ENCODE data around the gene TEX2. TPM values are rescaled to one million over a fixed set of nuclear protein-coding genes. Genes with fewer than 3 reads are reported as not detected.

The TEX2 gene
- total and polyA plus RNA-seq, 2 experiments from 2014 or later: 27.9 to 37.7 TPM

- H2AFZ ChIP-seq: no peak overlapping the region
- H3K36me3 ChIP-seq (replicated peaks; ENCODE audit: insufficient read depth, low read depth): no peaks in the 10 kb centered on the region
- no peak overlapping the region for H3K27ac ChIP-seq
- no peaks in the 10 kb centered on the region for H3K9me3 ChIP-seq (ENCODE audit: low read depth)
- H3K79me2 ChIP-seq: peaks cover 82% of the 10 kb centered on the region
- H3K4me2 ChIP-seq: no peak overlapping the region
- H3K4me1 ChIP-seq (ENCODE audit: insufficient read depth): peaks cover 12% of the 10 kb centered on the region
- H3K4me3 ChIP-seq: no peak overlapping the region
- H3K27me3 ChIP-seq: no peaks in the 10 kb centered on the region
- no peaks in the 10 kb centered on the region for H3K9me2 ChIP-seq (replicated peaks; ENCODE audit: insufficient read depth)
- TF ChIP-seq EZH2phosphoT487 (IDR thresholded peaks at IDR 0.05; ENCODE audit: low read depth, severe bottlenecking, unreplicated experiment) (no peak), CTCF (IDR thresholded peaks at IDR 0.05; ENCODE audit: poor library complexity) (no peak), EZH2 (IDR thresholded peaks at IDR 0.05; ENCODE audit: borderline replicate concordance) (no peak)
- DNase-seq (ENCODE audit: low spot score): no peak
- WGBS (ENCODE audit: low lambda C conversion rate, missing lambda C conversion rate): 70% methylated on average over 5 of the region's 5 CpGs
- H4K20me1 ChIP-seq (ENCODE audit: insufficient read depth, poor library complexity, severe bottlenecking): peaks cover 3% of the 10 kb centered on the region
Measured at GRCh38 chr17:64202683-64203344, 60.2 kb downstream of the TEX2 start.

GRCh38 chr17:64200080-64201032 lies 62.7 kb downstream of the TEX2 start:
- no peak for DNase-seq (ENCODE audit: low spot score)
- H3K36me3 ChIP-seq (replicated peaks; ENCODE audit: insufficient read depth, low read depth): no peaks in the 10 kb centered on the region
- H2AFZ ChIP-seq: no peak overlapping the region
- H4K20me1 ChIP-seq (ENCODE audit: insufficient read depth, poor library complexity, severe bottlenecking): peaks cover 3% of the 10 kb centered on the region
- H3K79me2 ChIP-seq: peaks cover 75% of the 10 kb centered on the region
- 78% methylated on average over 3 of the region's 3 CpGs for WGBS (ENCODE audit: low lambda C conversion rate, missing lambda C conversion rate)
- H3K4me3 ChIP-seq: no peak overlapping the region
- H3K27me3 ChIP-seq: no peaks in the 10 kb centered on the region
- H3K9me3 ChIP-seq (ENCODE audit: low read depth): peaks cover 7% of the 10 kb centered on the region
- H3K4me1 ChIP-seq (ENCODE audit: insufficient read depth): peaks cover 12% of the 10 kb centered on the region
- no peak overlapping the region for H3K27ac ChIP-seq
- peak overlapping the region; percentile 21 for H3K4me2 ChIP-seq
- H3K9me2 ChIP-seq (replicated peaks; ENCODE audit: insufficient read depth): no peaks in the 10 kb centered on the region
- TF ChIP-seq CTCF (IDR thresholded peaks at IDR 0.05; ENCODE audit: poor library complexity) (no peak), EZH2phosphoT487 (IDR thresholded peaks at IDR 0.05; ENCODE audit: low read depth, severe bottlenecking, unreplicated experiment) (no peak), EZH2 (IDR thresholded peaks at IDR 0.05; ENCODE audit: borderline replicate concordance) (no peak)

GRCh38 chr17:64198331-64199090 lies 64.5 kb downstream of the TEX2 start:
- Histone ChIP-seq H3K9me2 (replicated peaks; ENCODE audit: insufficient read depth) (no peaks in the 10 kb centered on the region), H3K79me2 (peaks cover 62% of the 10 kb centered on the region), H3K27me3 (no peaks in the 10 kb centered on the region), H2AFZ (no peak overlapping the region), H3K4me3 (no peak overlapping the region), H3K9me3 (ENCODE audit: low read depth) (peaks cover 7% of the 10 kb centered on the region), H3K27ac (no peak overlapping the region), H4K20me1 (ENCODE audit: insufficient read depth, poor library complexity, severe bottlenecking) (peaks cover 3% of the 10 kb centered on the region), H3K4me1 (ENCODE audit: insufficient read depth) (peaks cover 12% of the 10 kb centered on the region), H3K36me3 (replicated peaks; ENCODE audit: insufficient read depth, low read depth) (no peaks in the 10 kb centered on the region), H3K4me2 (no peak overlapping the region)
- 83% methylated on average over 5 of the region's 5 CpGs for WGBS (ENCODE audit: low lambda C conversion rate, missing lambda C conversion rate)
- DNase-seq (ENCODE audit: low spot score): no peak
- TF ChIP-seq EZH2 (IDR thresholded peaks at IDR 0.05; ENCODE audit: borderline replicate concordance): no peak
- no peak for TF ChIP-seq CTCF (IDR thresholded peaks at IDR 0.05; ENCODE audit: poor library complexity)
- TF ChIP-seq EZH2phosphoT487 (IDR thresholded peaks at IDR 0.05; ENCODE audit: low read depth, severe bottlenecking, unreplicated experiment): no peak
